Measurements from ENCODE around the gene DDI2.

GRCh38 chr1:15701784-15702183 is 84.5 kb downstream of the DDI2 start:
- TF ChIP-seq POLR2A (IDR thresholded peaks at IDR 0.05; ENCODE audit: low read depth, low read length) (no peak), CTCF (IDR thresholded peaks at IDR 0.05; ENCODE audit: extremely low read depth in 1 of 2, insufficient read depth in 1 of 2, low read depth in 1 of 2, low read length in 2 of 2) (no peak)
